HL-60 (cell line): ENCODE data around the gene FBXL7.

Experiments
- DNase-seq, 2 experiments: peaks; one replicate each; pipeline ENCODE4 v3.0.0-alpha.2; 2010 to 2020; ENCODE audit warnings: low read depth in 1 of 2, low spot score in 1 of 2
- H3K27ac ChIP-seq: fragments of 250-450 bp; sonication (Bioruptor Pico); replicated peaks from 2 replicates; pipeline ENCODE4 v1.5.1; 2020; ENCODE audit warnings: mild to moderate bottlenecking, moderate library complexity
- H3K27me3 ChIP-seq: fragments of 250-450 bp; sonication (Bioruptor Pico); 2 replicates; pipeline ENCODE4 v1.5.1; 2021; ENCODE audit warnings: mild to moderate bottlenecking, moderate library complexity; ENCODE audit not compliant: insufficient read depth, poor library complexity, severe bottlenecking
- H3K4me3 ChIP-seq: replicated peaks from 2 replicates; pipeline ENCODE4 v1.5.1; 2011; ENCODE audit warnings: mild to moderate bottlenecking, control low read depth, low read length; ENCODE audit not compliant: insufficient read depth
- CTCF ChIP-seq: IDR thresholded peaks from one replicate; pipeline ENCODE4 v1.5.1; 2011; ENCODE audit warnings: low read length, control low read depth, inconsistent platforms; ENCODE audit not compliant: insufficient read depth
- GABPA ChIP-seq: IDR thresholded peaks from 2 replicates; pipeline ENCODE4 v1.6.1; 2012; ENCODE audit warnings: low read depth
- POLR2AphosphoS5 ChIP-seq: IDR thresholded peaks from 2 replicates; pipeline ENCODE4 v1.6.1; 2012; ENCODE audit warnings: low read depth
- REST ChIP-seq: IDR thresholded peaks from 2 replicates; pipeline ENCODE4 v1.6.1; 2012; ENCODE audit warnings: low read depth; ENCODE audit not compliant: insufficient replicate concordance
- SPI1 ChIP-seq: IDR thresholded peaks from 2 replicates; pipeline ENCODE4 v1.6.1; 2012; ENCODE audit warnings: low read depth, mild to moderate bottlenecking, borderline replicate concordance

The FBXL7 gene

GRCh38 chr5:15606197-15606596, 106.2 kb downstream of the FBXL7 start:
- no peak for DNase-seq
- Histone ChIP-seq H3K4me3 (no peak overlapping the region), H3K27me3 (no peaks in the 10 kb centered on the region), H3K27ac (no peak overlapping the region)
- TF ChIP-seq GABPA (no peak), POLR2AphosphoS5 (no peak), CTCF (no peak), SPI1 (no peak), REST (no peak)

- TF ChIP-seq POLR2AphosphoS5 = no peak
- TF ChIP-seq SPI1 = no peak
- no peak for TF ChIP-seq REST
- TF ChIP-seq CTCF = no peak
- TF ChIP-seq GABPA = no peak
- H3K27ac ChIP-seq = no peak overlapping the region
- no peak overlapping the region for H3K4me3 ChIP-seq
- no peaks in the 10 kb centered on the region for H3K27me3 ChIP-seq
- DNase-seq = no peak
These were observed 107.1 kb downstream of the FBXL7 start for GRCh38 chr5:15607076-15607475.

- no peaks in the 10 kb centered on the region for H3K27me3 ChIP-seq
- no peak for DNase-seq
- no peak for TF ChIP-seq REST
- no peak for TF ChIP-seq POLR2AphosphoS5
- no peak for TF ChIP-seq SPI1
- TF ChIP-seq GABPA = no peak
- TF ChIP-seq CTCF = no peak
- H3K4me3 ChIP-seq = no peak overlapping the region
- no peak overlapping the region for H3K27ac ChIP-seq
These were observed 109.2 kb downstream of the FBXL7 start for GRCh38 chr5:15609076-15609725.
